Measurements from ENCODE around the gene MIX23. TPM values are rescaled to one million over a fixed set of nuclear protein-coding genes. Genes with fewer than 3 reads are reported as not detected.

MIX23 gene
- total and polyA plus RNA-seq, 10 of the 15 experiments (the other 5 are each of a cell fraction or from before 2014, with no cell fraction given): 30.0 to 176 (median 62.4) TPM

- peak; percentile 12; the same call in 1 of the 2 replicates for TF ChIP-seq ZNF687 (IDR thresholded peaks at IDR 0.05)
- peak; percentile 23 to 52; a peak in 2 of 4 replicates for TF ChIP-seq IKZF2 (IDR thresholded peaks at IDR 0.05)
- no peak for TF ChIP-seq YBX1 (IDR thresholded peaks at IDR 0.05)
- TF ChIP-seq JUNB (IDR thresholded peaks at IDR 0.05): peak; percentile 38
- no peak for TF ChIP-seq FOXK2 (IDR thresholded peaks at IDR 0.05)
- no peak for TF ChIP-seq RB1 (IDR thresholded peaks at IDR 0.05; ENCODE audit: borderline replicate concordance)
- TF ChIP-seq, protein P1, sequence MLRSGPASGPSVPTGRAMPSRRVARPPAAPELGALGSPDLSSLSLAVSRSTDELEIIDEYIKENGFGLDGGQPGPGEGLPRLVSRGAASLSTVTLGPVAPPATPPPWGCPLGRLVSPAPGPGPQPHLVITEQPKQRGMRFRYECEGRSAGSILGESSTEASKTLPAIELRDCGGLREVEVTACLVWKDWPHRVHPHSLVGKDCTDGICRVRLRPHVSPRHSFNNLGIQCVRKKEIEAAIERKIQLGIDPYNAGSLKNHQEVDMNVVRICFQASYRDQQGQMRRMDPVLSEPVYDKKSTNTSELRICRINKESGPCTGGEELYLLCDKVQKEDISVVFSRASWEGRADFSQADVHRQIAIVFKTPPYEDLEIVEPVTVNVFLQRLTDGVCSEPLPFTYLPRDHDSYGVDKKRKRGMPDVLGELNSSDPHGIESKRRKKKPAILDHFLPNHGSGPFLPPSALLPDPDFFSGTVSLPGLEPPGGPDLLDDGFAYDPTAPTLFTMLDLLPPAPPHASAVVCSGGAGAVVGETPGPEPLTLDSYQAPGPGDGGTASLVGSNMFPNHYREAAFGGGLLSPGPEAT (IDR thresholded peaks at IDR 0.05; ENCODE audit: low read depth): peak; percentile 89
- no peak for TF ChIP-seq POU2F2 (IDR thresholded peaks at IDR 0.05; ENCODE audit: borderline replicate concordance, low read depth, low read length)
- TF ChIP-seq GABPA (IDR thresholded peaks at IDR 0.05; ENCODE audit: low read depth): 0 out of 2 replicates have a peak, but pooled peaks have one; percentile 6
- no peak for TF ChIP-seq SUZ12 (IDR thresholded peaks at IDR 0.05; ENCODE audit: unreplicated experiment)
- TF ChIP-seq WRNIP1 (IDR thresholded peaks at IDR 0.05; ENCODE audit: borderline replicate concordance, low read depth, low read length): no peak
- no peak for TF ChIP-seq SPI1 (IDR thresholded peaks at IDR 0.05; ENCODE audit: borderline replicate concordance, insufficient read depth, low read depth, low read length)
- TF ChIP-seq BRCA1 (IDR thresholded peaks at IDR 0.05; ENCODE audit: low read depth, low read length): no peak
- TF ChIP-seq, protein P2, sequence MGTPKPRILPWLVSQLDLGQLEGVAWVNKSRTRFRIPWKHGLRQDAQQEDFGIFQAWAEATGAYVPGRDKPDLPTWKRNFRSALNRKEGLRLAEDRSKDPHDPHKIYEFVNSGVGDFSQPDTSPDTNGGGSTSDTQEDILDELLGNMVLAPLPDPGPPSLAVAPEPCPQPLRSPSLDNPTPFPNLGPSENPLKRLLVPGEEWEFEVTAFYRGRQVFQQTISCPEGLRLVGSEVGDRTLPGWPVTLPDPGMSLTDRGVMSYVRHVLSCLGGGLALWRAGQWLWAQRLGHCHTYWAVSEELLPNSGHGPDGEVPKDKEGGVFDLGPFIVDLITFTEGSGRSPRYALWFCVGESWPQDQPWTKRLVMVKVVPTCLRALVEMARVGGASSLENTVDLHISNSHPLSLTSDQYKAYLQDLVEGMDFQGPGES (IDR thresholded peaks at IDR 0.05): no peak
- TF ChIP-seq ZNF217 (IDR thresholded peaks at IDR 0.05): 0 out of 2 replicates have a peak, but pooled peaks have one; percentile 26
- TF ChIP-seq FOS (IDR thresholded peaks at IDR 0.05; ENCODE audit: borderline replicate concordance, extremely low read depth, insufficient read length): no peak
- no peak for TF ChIP-seq PAX8 (IDR thresholded peaks at IDR 0.05)
- no peak for TF ChIP-seq BHLHE40 (IDR thresholded peaks at IDR 0.05; ENCODE audit: borderline replicate concordance in 1 of 2, low read depth in 2 of 2, low read length in 1 of 2)
- peak; percentile 74 for TF ChIP-seq EED (IDR thresholded peaks at IDR 0.05; ENCODE audit: low read depth)
- TF ChIP-seq, protein P3, sequence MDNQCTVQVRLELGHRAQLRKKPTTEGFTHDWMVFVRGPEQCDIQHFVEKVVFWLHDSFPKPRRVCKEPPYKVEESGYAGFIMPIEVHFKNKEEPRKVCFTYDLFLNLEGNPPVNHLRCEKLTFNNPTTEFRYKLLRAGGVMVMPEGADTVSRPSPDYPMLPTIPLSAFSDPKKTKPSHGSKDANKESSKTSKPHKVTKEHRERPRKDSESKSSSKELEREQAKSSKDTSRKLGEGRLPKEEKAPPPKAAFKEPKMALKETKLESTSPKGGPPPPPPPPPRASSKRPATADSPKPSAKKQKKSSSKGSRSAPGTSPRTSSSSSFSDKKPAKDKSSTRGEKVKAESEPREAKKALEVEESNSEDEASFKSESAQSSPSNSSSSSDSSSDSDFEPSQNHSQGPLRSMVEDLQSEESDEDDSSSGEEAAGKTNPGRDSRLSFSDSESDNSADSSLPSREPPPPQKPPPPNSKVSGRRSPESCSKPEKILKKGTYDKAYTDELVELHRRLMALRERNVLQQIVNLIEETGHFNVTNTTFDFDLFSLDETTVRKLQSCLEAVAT (IDR thresholded peaks at IDR 0.05): 0 out of 2 replicates have a peak, but pooled peaks have one; percentile 32
Observed at GRCh38 chr3:122322095-122323075, 60.6 kb downstream of the MIX23 start (continued).

Data from GM12878 (cell line).